SK-N-SH (cell line): Measurements from ENCODE around the gene CAVIN3. TPM values are rescaled to one million over a fixed set of nuclear protein-coding genes. Genes with fewer than 3 reads are reported as not detected.

Source experiments
- CTCF ChIA-PET: fragments of 300-600, 350-600 bp; formaldehyde crosslinking; extraction: SDS; loops from one replicate; lab custom pipeline; 2021; lab: Yijun Ruan, JAX
- POLR2A ChIA-PET: fragments of 350-600 bp; sonication (Branson Sonifier 250); formaldehyde crosslinking; extraction: SDS; loops from one replicate; lab custom pipeline; 2020; ENCODE audit warnings: antibody characterized with exemption, inconsistent platforms; lab: Yijun Ruan, JAX
- DNase-seq: peaks from one replicate; pipeline ENCODE4 v3.0.0; 2012
- H2AFZ ChIP-seq: fragments of 200-600 bp; sonication (generic); 2 replicates; pipeline ENCODE4 v1.8.1; 2016; ENCODE audit warnings: antibody characterized with exemption, mild to moderate bottlenecking, low read depth
- H3F3A ChIP-seq: fragments of 200-600 bp; sonication (generic); replicated peaks from 2 replicates; pipeline ENCODE3; 2016; ENCODE audit warnings: antibody characterized with exemption, mild to moderate bottlenecking; ENCODE audit not compliant: insufficient read depth
- H3K27ac ChIP-seq, 2 experiments: fragments of 200-500 bp in 1 of 2; fragments of 200-600 bp in 1 of 2; sonication (Bioruptor generic) in 1 of 2; sonication (generic), shearing (Covaris generic) in 1 of 2; 2 replicates each; pipeline versions ENCODE4 v1.5.1 to v1.6.1; 2014 to 2016; ENCODE audit warnings: low read depth in 2 of 2, inconsistent platforms in 1 of 2, low read length in 1 of 2, mild to moderate bottlenecking in 1 of 2, mixed read lengths in 1 of 2
- H3K27me3 ChIP-seq: fragments of 200-600 bp; sonication (generic), shearing (Covaris generic); 2 replicates; pipeline ENCODE4 v1.6.1; 2016; ENCODE audit warnings: mixed run types; ENCODE audit not compliant: insufficient read depth
- H3K36me3 ChIP-seq, 2 experiments: fragments of 200-500 bp in 1 of 2; fragments of 200-600 bp in 1 of 2; sonication (Bioruptor generic) in 1 of 2; sonication (generic) in 1 of 2; replicated peaks in 1 of 2; 2 replicates each; pipeline versions ENCODE3 to v1.5.1; 2014 to 2016; ENCODE audit warnings: low read length in 1 of 2, mild to moderate bottlenecking in 1 of 2; ENCODE audit not compliant: insufficient read depth in 2 of 2, control insufficient read depth in 1 of 2
- H3K4me1 ChIP-seq, 2 experiments: fragments of 200-500 bp in 1 of 2; fragments of 200-600 bp in 1 of 2; sonication (Bioruptor generic) in 1 of 2; sonication (generic), shearing (Covaris generic) in 1 of 2; 2 replicates each; pipeline versions ENCODE4 v1.5.1 to v1.6.1; 2014 to 2016; ENCODE audit warnings: low read depth in 1 of 2, low read length in 1 of 2, mixed run types in 1 of 2; ENCODE audit not compliant: insufficient read depth in 2 of 2, control insufficient read depth in 1 of 2
- H3K4me2 ChIP-seq: fragments of 200-600 bp; sonication (generic), shearing (Covaris generic); 2 replicates; pipeline ENCODE4 v1.6.1; 2017; ENCODE audit warnings: mixed run types
- H3K4me3 ChIP-seq, 2 experiments: fragments of 200-500 bp in 1 of 2; fragments of 200-600 bp in 1 of 2; sonication (Bioruptor generic) in 1 of 2; sonication (generic), shearing (Covaris generic) in 1 of 2; 2 replicates each; pipeline versions ENCODE4 v1.5.1 to v1.8.1; 2014 to 2016; ENCODE audit warnings: low read depth in 2 of 2, inconsistent platforms in 1 of 2, low read length in 1 of 2, mild to moderate bottlenecking in 1 of 2, mixed read lengths in 1 of 2, moderate library complexity in 1 of 2
- H3K79me2 ChIP-seq: fragments of 200-600 bp; sonication (generic); 2 replicates; pipeline ENCODE4 v1.8.1; 2017; ENCODE audit warnings: mild to moderate bottlenecking; ENCODE audit not compliant: insufficient read depth
- H3K9ac ChIP-seq: fragments of 200-600 bp; sonication (generic); 2 replicates; pipeline ENCODE4 v1.6.1; 2017; ENCODE audit warnings: mixed run types
- H3K9me2 ChIP-seq: fragments of 200-600 bp; sonication (generic); 2 replicates; pipeline ENCODE4 v1.6.1; 2017; ENCODE audit warnings: mixed run types
- H3K9me3 ChIP-seq: fragments of 200-600 bp; sonication (generic); 2 replicates; pipeline ENCODE4 v1.6.1; 2017; ENCODE audit warnings: mixed run types, mild to moderate bottlenecking, moderate library complexity
- H4K20me1 ChIP-seq: fragments of 200-600 bp; sonication (generic); 2 replicates; pipeline ENCODE4 v1.6.1; 2017; ENCODE audit warnings: mild to moderate bottlenecking, mixed run types; ENCODE audit not compliant: insufficient read depth
- ELF1 ChIP-seq: IDR thresholded peaks from 2 replicates; pipeline ENCODE4 v1.4.0; 2012
- EP300 ChIP-seq, 2 experiments: IDR thresholded peaks; 2 replicates each; pipeline versions ENCODE4 v1.4.0 to v1.6.1; 2012; ENCODE audit warnings: borderline replicate concordance in 1 of 2, low read depth in 1 of 2, low read length in 1 of 2
- FOXJ3 ChIP-seq: sonication (generic); formaldehyde crosslinking; IDR thresholded peaks from 2 replicates; pipeline ENCODE4 v1.5.1; 2020; ENCODE audit warnings: mild to moderate bottlenecking, missing genetic modification reagents
- GABPA ChIP-seq: IDR thresholded peaks from 2 replicates; pipeline ENCODE4 v1.4.0; 2012; ENCODE audit warnings: low read depth, mild to moderate bottlenecking
- NFIC ChIP-seq: IDR thresholded peaks from 2 replicates; pipeline ENCODE4 v1.4.0; 2012; ENCODE audit warnings: borderline replicate concordance
- RAD21 ChIP-seq: IDR thresholded peaks from 2 replicates; pipeline ENCODE4 v1.6.1; 2012; ENCODE audit warnings: mild to moderate bottlenecking, low read length
- SIN3A ChIP-seq: IDR thresholded peaks from 2 replicates; pipeline ENCODE4 v1.6.1; 2012; ENCODE audit warnings: low read depth, mild to moderate bottlenecking, low read length, moderate library complexity, borderline replicate concordance
- SMC3 ChIP-seq: IDR thresholded peaks from 2 replicates; pipeline ENCODE4 v1.6.1; 2012; ENCODE audit warnings: low read depth, low read length, improper control_type of control experiment
- TCF12 ChIP-seq: IDR thresholded peaks from 2 replicates; pipeline ENCODE4 v1.4.0; 2012
- TEAD4 ChIP-seq: IDR thresholded peaks from 2 replicates; pipeline ENCODE4 v1.4.0; 2012; ENCODE audit warnings: mild to moderate bottlenecking, borderline replicate concordance; ENCODE audit not compliant: insufficient read depth
- WGBS: methylation state at CpG from one replicate; pipeline ENCODE4 v1.1.6; 2017; ENCODE audit warnings: low lambda C conversion rate; 5-methylcytosine and 5-hydroxymethylcytosine counted together
- polyA plus RNA-seq, 3 experiments: library from polyadenylated mRNA; depleted of rRNA; stranded (reverse); fragments of >200 nt; gene quantifications; 2 replicates each; pipeline ENCODE4 v1.2.3, GENCODE V29; 2012
- TF ChIP-seq, protein P1 (sequence below): fragments of 150-350 bp; IDR thresholded peaks from 2 replicates; pipeline ENCODE4 v1.6.1; 2017; ENCODE audit warnings: antibody characterized with exemption, low read length, low read depth, borderline replicate concordance
- TF ChIP-seq, protein P2 (sequence below): fragments of 200-600 bp; sonication (generic); IDR thresholded peaks from 2 replicates; pipeline ENCODE4 v1.6.1; 2017; ENCODE audit warnings: antibody characterized with exemption, mild to moderate bottlenecking, moderate library complexity
- TF ChIP-seq, protein P3 (sequence below): IDR thresholded peaks from 2 replicates; pipeline ENCODE4; 2012

The CAVIN3 gene
- polyA plus RNA-seq, 1 of the 3 experiments (the other 2 are of a cell fraction): 23.5 TPM

DNA sequence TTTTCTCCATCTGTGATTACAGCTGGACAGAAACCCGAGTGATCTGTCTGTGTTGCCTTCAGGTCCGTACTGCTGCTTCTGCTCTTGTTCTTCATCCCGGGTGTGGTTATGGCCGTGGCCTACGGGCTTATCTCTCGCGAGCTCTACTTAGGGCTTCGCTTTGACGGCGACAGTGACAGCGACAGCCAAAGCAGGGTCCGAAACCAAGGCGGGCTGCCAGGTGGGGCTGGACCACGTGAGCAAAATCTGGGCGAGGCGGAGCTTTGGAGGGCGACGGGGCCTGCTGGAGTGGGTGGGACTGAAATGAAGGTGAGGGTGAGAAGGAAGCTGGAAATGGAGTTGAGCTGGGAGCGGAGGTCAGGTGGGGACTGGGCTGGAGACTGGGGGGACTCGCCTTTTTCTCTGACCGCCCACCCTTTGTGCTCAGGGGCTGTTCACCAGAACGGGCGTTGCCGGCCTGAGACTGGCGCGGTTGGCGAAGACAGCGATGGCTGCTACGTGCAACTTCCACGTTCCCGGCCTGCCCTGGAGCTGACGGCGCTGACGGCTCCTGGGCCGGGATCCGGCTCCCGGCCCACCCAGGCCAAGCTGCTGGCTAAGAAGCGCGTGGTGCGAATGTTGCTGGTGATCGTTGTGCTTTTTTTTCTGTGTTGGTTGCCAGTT, 49.6 kb downstream of the CAVIN3 start:
- WGBS: 58% methylated on average over 39 of the region's 41 CpGs
- DNase-seq: no peak
- CTCF ChIA-PET: interaction anchor here (0.7 to 2.7 kb wide), 9 partner anchors 12 to 83 kb away, joined by 3 to 11 read pairs (median 4); no protein-coding TSS in a partner anchor

DNA sequence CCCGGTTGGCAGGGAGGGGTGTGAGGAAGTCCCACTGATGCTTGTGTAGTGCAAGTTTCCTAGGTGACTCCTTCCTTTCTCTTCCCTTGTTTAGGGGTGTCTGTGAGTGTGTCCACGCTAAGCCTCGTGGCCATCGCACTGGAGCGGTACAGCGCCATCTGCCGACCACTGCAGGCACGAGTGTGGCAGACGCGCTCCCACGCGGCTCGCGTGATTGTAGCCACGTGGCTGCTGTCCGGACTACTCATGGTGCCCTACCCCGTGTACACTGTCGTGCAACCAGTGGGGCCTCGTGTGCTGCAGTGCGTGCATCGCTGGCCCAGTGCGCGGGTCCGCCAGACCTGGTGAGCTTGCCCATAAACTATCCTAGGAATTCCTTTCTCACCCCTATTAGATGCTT, 50.3 kb downstream of the CAVIN3 start:
- Histone ChIP-seq H3K27ac (no peak overlapping the region), H3K36me3 (no peaks in the 10 kb centered on the region), H3F3A (no peaks in the 10 kb centered on the region), H3K79me2 (no peaks in the 10 kb centered on the region), H3K4me2 (no peak overlapping the region), H3K4me3 (no peak overlapping the region), H3K27me3 (peaks cover 17% of the 10 kb centered on the region; the same call in 1 of the 2 replicates), H3K9me2 (no peaks in the 10 kb centered on the region), H2AFZ (no peak overlapping the region), H3K9me3 (no peaks in the 10 kb centered on the region), H3K4me1 (no peaks in the 10 kb centered on the region; a peak in 1 of 4 replicates), H4K20me1 (no peaks in the 10 kb centered on the region), H3K9ac (no peak overlapping the region)
- TF ChIP-seq, protein P1, sequence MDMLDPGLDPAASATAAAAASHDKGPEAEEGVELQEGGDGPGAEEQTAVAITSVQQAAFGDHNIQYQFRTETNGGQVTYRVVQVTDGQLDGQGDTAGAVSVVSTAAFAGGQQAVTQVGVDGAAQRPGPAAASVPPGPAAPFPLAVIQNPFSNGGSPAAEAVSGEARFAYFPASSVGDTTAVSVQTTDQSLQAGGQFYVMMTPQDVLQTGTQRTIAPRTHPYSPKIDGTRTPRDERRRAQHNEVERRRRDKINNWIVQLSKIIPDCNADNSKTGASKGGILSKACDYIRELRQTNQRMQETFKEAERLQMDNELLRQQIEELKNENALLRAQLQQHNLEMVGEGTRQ: no peak
- TF ChIP-seq GABPA (no peak), FOXJ3 (CRISPR knock-in tag) (no peak), RAD21 (peak; percentile 22), TEAD4 (no peak)
- TF ChIP-seq, protein P2, sequence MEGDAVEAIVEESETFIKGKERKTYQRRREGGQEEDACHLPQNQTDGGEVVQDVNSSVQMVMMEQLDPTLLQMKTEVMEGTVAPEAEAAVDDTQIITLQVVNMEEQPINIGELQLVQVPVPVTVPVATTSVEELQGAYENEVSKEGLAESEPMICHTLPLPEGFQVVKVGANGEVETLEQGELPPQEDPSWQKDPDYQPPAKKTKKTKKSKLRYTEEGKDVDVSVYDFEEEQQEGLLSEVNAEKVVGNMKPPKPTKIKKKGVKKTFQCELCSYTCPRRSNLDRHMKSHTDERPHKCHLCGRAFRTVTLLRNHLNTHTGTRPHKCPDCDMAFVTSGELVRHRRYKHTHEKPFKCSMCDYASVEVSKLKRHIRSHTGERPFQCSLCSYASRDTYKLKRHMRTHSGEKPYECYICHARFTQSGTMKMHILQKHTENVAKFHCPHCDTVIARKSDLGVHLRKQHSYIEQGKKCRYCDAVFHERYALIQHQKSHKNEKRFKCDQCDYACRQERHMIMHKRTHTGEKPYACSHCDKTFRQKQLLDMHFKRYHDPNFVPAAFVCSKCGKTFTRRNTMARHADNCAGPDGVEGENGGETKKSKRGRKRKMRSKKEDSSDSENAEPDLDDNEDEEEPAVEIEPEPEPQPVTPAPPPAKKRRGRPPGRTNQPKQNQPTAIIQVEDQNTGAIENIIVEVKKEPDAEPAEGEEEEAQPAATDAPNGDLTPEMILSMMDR: peak; percentile 50
- ChIA-PET POLR2A (no interaction called here), CTCF (interaction anchor here (0.7 to 2.7 kb wide), 9 partner anchors 9 to 47 kb away, joined by 3 to 11 read pairs (median 4); partner anchors contain the start of gene CCKBR)
- DNase-seq: peak; percentile 48
- 36% methylated on average over 5 of the region's 24 CpGs for WGBS

More for the DNA sequence above, 49.6 kb downstream of the CAVIN3 start:
- POLR2A ChIA-PET: no interaction called here
- Histone ChIP-seq H3K27ac (no peak overlapping the region), H3K9me3 (no peaks in the 10 kb centered on the region), H3K27me3 (peaks cover 17% of the 10 kb centered on the region; the same call in 1 of the 2 replicates), H3K36me3 (no peaks in the 10 kb centered on the region), H3K4me1 (no peaks in the 10 kb centered on the region; a peak in 1 of 4 replicates), H3K9me2 (no peaks in the 10 kb centered on the region), H4K20me1 (no peaks in the 10 kb centered on the region), H3F3A (no peaks in the 10 kb centered on the region), H2AFZ (no peak overlapping the region), H3K4me3 (no peak overlapping the region), H3K4me2 (no peak overlapping the region), H3K79me2 (no peaks in the 10 kb centered on the region), H3K9ac (no peak overlapping the region)
- TF ChIP-seq ELF1 (no peak), FOXJ3 (CRISPR knock-in tag) (no peak), NFIC (no peak), SIN3A (no peak), TCF12 (no peak), SMC3 (no peak), EP300 (IDR thresholded peaks at IDR 0.05; ENCODE audit: borderline replicate concordance in 1 of 2, low read depth in 1 of 2, low read length in 1 of 2) (no peak)
- TF ChIP-seq, protein P3, sequence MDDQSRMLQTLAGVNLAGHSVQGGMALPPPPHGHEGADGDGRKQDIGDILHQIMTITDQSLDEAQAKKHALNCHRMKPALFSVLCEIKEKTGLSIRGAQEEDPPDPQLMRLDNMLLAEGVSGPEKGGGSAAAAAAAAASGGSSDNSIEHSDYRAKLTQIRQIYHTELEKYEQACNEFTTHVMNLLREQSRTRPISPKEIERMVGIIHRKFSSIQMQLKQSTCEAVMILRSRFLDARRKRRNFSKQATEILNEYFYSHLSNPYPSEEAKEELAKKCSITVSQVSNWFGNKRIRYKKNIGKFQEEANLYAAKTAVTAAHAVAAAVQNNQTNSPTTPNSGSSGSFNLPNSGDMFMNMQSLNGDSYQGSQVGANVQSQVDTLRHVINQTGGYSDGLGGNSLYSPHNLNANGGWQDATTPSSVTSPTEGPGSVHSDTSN: no peak

Other genes starting within 250 kb of the CAVIN3 start
- not detected in 2 replicates for gene OR56B4, start 212.8 kb downstream of the CAVIN3 start, polyA plus RNA-seq (2012; rRNA removed)
- gene OR52B2, start 150.2 kb downstream of the CAVIN3 start, polyA plus RNA-seq (2012; rRNA removed): not detected in 2 replicates
- gene OR52W1, start 121.3 kb downstream of the CAVIN3 start, polyA plus RNA-seq (2012; rRNA removed): not detected in 2 replicates
- gene C11orf42, start 114.9 kb downstream of the CAVIN3 start, polyA plus RNA-seq (2012; rRNA removed): not detected in 2 replicates
- gene FHIP1B, start 85.9 kb downstream of the CAVIN3 start, polyA plus RNA-seq (2012; rRNA removed): 26.3 and 38.2 TPM in 2 replicates
- gene CNGA4, start 81.4 kb downstream of the CAVIN3 start, polyA plus RNA-seq (2012; rRNA removed): 0.08 and 0.13 TPM in 2 replicates
- not detected in 2 replicates for gene CCKBR, start 60.7 kb downstream of the CAVIN3 start, polyA plus RNA-seq (2012; rRNA removed)
- gene SMPD1, start 70.0 kb upstream of the CAVIN3 start, polyA plus RNA-seq (2012; rRNA removed): 59.6 and 69.2 TPM in 2 replicates
- 32.9 and 35.9 TPM in 2 replicates for gene APBB1, start 98.6 kb upstream of the CAVIN3 start, polyA plus RNA-seq (2012; rRNA removed)
- 1.8 and 2.3 TPM in 2 replicates for gene HPX, start 120.5 kb upstream of the CAVIN3 start, polyA plus RNA-seq (2012; rRNA removed)
- gene TRIM3, start 153.4 kb upstream of the CAVIN3 start, polyA plus RNA-seq (2012; rRNA removed): 22.8 and 26.6 TPM in 2 replicates
- 128 and 162 TPM in 2 replicates for gene ARFIP2, start 160.8 kb upstream of the CAVIN3 start, polyA plus RNA-seq (2012; rRNA removed)
- gene TIMM10B, start 161.0 kb upstream of the CAVIN3 start, polyA plus RNA-seq (2012; rRNA removed): 26.2 and 33.1 TPM in 2 replicates
- 5.3 and 7.6 TPM in 2 replicates for gene DNHD1, start 176.8 kb upstream of the CAVIN3 start, polyA plus RNA-seq (2012; rRNA removed)